ENCODE data around the gene GPC5.

- TF ChIP-seq MAX (IDR thresholded peaks at IDR 0.05) (no peak), TAF1 (IDR thresholded peaks at IDR 0.05; ENCODE audit: low read depth) (no peak), YY1 (IDR thresholded peaks at IDR 0.05; ENCODE audit: low read depth) (no peak), CREB1 (IDR thresholded peaks at IDR 0.05; ENCODE audit: low read depth) (no peak), REST (IDR thresholded peaks at IDR 0.05; ENCODE audit: low read depth) (no peak), EGR1 (IDR thresholded peaks at IDR 0.05) (no peak), CEBPB (IDR thresholded peaks at IDR 0.05) (no peak), USF1 (IDR thresholded peaks at IDR 0.05) (no peak), RAD21 (IDR thresholded peaks at IDR 0.05; ENCODE audit: low read depth) (no peak), ZBTB7A (IDR thresholded peaks at IDR 0.05; ENCODE audit: low read depth) (no peak), TCF12 (IDR thresholded peaks at IDR 0.05; ENCODE audit: low read depth) (no peak), EP300 (IDR thresholded peaks at IDR 0.05; ENCODE audit: borderline replicate concordance) (no peak)
Measured at GRCh38 chr13:92487238-92487637, 1088.8 kb downstream of the GPC5 start.
